Lung (tissue), 12 donors: Measurements from ENCODE around the gene GPAM. TPM values are rescaled to one million over a fixed set of nuclear protein-coding genes. Genes with fewer than 3 reads are reported as not detected.

Experiments used
- ATAC-seq: fragments of 200-7000 bp; cut with Tn5 transposase; one replicate; pipeline ENCODE4 v1.9.1; 2020; ENCODE audit warnings: moderate number of reproducible peaks; ENCODE audit not compliant: insufficient read depth, low FRiP score
- DNase-seq, 3 donors: peaks; one replicate each; pipeline ENCODE4 v3.0.0-alpha.2; 2013 to 2017
- H3K27ac ChIP-seq, 2 donors: one replicate each; pipeline ENCODE4 v1.5.1; 2013; ENCODE audit warnings: mild to moderate bottlenecking in 2 of 2, moderate library complexity in 2 of 2, control low read depth in 1 of 2, inconsistent platforms in 1 of 2, low read depth in 1 of 2, low read length in 1 of 2
- H3K27me3 ChIP-seq, 3 donors: one replicate each; pipeline ENCODE4 v1.5.1; 2013; ENCODE audit warnings: low read length in 2 of 3; ENCODE audit not compliant: control insufficient read depth in 3 of 3, insufficient read depth in 3 of 3
- H3K36me3 ChIP-seq, 4 donors: one replicate each; pipeline ENCODE4 v1.5.1; 2013; ENCODE audit warnings: low read length in 4 of 4, mild to moderate bottlenecking in 1 of 4, moderate library complexity in 1 of 4; ENCODE audit not compliant: control insufficient read depth in 4 of 4, insufficient read depth in 4 of 4
- H3K4me1 ChIP-seq, 5 donors: one replicate each; pipeline ENCODE4 v1.5.1; 2013; ENCODE audit warnings: low read length in 5 of 5, mild to moderate bottlenecking in 2 of 5, moderate library complexity in 1 of 5; ENCODE audit not compliant: control insufficient read depth in 5 of 5, insufficient read depth in 5 of 5
- H3K4me3 ChIP-seq: one replicate; pipeline ENCODE4 v1.5.1; 2013; ENCODE audit warnings: mild to moderate bottlenecking, control low read depth, moderate library complexity
- H3K9ac ChIP-seq, 2 donors: one replicate each; pipeline ENCODE4 v1.5.1; 2013; ENCODE audit warnings: low read length in 2 of 2, control low read depth in 1 of 2; ENCODE audit not compliant: insufficient read depth in 1 of 2
- H3K9me3 ChIP-seq, 4 donors: one replicate each; pipeline ENCODE4 v1.5.1; 2013; ENCODE audit warnings: low read length in 3 of 4, mild to moderate bottlenecking in 1 of 4, moderate library complexity in 1 of 4; ENCODE audit not compliant: control insufficient read depth in 4 of 4, insufficient read depth in 3 of 4
- WGBS, 2 donors: extraction: QIAGEN DNeasy Blood & Tissue Kit; methylation state at CpG; one replicate each; pipeline ENCODE4 v1.1.7; 2013; 5-methylcytosine and 5-hydroxymethylcytosine counted together
- polyA plus RNA-seq, 2 donors: library from polyadenylated mRNA; stranded (reverse); fragments of 200-250 nt; gene quantifications; one replicate each; pipeline ENCODE4 v1.2.1, GENCODE V29; 2013
- total RNA-seq, 2 donors: library from RNA; depleted of rRNA in 1 of 2; stranded (reverse); fragments of >200 nt in 1 of 2; gene quantifications; one replicate each; pipeline ENCODE4 v1.2.1, GENCODE V29; 2014 to 2021
- TF ChIP-seq, protein P1 (sequence below): IDR thresholded peaks from 2 replicates; pipeline ENCODE4 v1.5.1; 2012; ENCODE audit warnings: mild to moderate bottlenecking; ENCODE audit errors: control extremely low read depth, extremely low read depth
- donor health status: control.
- donor health status: control.
- donor health status: Bipolar disorder and iron deficiency.
- donor health status: healthy.
- donor health status: DM: yes; HTN: yes; CAD: no.

GPAM gene
- total and polyA plus RNA-seq, 4 donors, result 2.7 to 21.8 (median 8.9) TPM

GRCh38 chr10:112213098-112213823 lies 29.7 kb upstream of the GPAM start:
- 64 to 76% methylated on average over 3 of the region's 3 CpGs for WGBS, 2 donors
- ATAC-seq (no peak), DNase-seq (no peak)
- H3K9ac ChIP-seq, result no peak overlapping the region
- peaks cover 0 to 15% (median 1%) of the 10 kb centered on the region in 5 donors for H3K4me1 ChIP-seq
- H3K27ac ChIP-seq, result no peak overlapping the region
- TF ChIP-seq, protein P1, sequence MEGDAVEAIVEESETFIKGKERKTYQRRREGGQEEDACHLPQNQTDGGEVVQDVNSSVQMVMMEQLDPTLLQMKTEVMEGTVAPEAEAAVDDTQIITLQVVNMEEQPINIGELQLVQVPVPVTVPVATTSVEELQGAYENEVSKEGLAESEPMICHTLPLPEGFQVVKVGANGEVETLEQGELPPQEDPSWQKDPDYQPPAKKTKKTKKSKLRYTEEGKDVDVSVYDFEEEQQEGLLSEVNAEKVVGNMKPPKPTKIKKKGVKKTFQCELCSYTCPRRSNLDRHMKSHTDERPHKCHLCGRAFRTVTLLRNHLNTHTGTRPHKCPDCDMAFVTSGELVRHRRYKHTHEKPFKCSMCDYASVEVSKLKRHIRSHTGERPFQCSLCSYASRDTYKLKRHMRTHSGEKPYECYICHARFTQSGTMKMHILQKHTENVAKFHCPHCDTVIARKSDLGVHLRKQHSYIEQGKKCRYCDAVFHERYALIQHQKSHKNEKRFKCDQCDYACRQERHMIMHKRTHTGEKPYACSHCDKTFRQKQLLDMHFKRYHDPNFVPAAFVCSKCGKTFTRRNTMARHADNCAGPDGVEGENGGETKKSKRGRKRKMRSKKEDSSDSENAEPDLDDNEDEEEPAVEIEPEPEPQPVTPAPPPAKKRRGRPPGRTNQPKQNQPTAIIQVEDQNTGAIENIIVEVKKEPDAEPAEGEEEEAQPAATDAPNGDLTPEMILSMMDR, result no peak
- no peaks in the 10 kb centered on the region for H3K36me3 ChIP-seq
- no peaks in the 10 kb centered on the region for H3K9me3 ChIP-seq
- no peaks in the 10 kb centered on the region for H3K27me3 ChIP-seq
- no peak overlapping the region for H3K4me3 ChIP-seq

DNA sequence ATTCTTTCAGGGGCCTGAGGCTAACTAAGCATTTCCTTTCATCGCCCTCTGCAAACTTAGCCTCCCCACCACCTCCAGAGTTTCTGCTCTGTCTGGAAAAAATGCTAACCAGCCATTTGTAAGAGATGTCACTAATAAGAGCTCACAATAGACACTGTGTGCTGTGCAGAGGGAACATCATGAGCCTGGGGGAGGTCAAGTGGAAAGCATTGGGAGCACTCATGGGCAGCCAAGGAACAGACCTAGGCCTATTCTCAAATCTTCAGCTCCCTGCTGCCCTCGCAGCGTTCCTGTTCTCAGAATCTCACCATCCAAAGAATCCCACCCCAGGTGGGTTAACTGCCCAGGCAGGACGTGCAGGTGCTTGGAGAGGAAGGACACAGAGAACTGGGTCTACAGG lies 27.1 kb upstream of the GPAM start:
- WGBS, 2 donors, result 78 to 83% methylated on average over 4 of the region's 4 CpGs
- no peak overlapping the region for H3K9ac ChIP-seq
- ATAC-seq, result no peak

DNA sequence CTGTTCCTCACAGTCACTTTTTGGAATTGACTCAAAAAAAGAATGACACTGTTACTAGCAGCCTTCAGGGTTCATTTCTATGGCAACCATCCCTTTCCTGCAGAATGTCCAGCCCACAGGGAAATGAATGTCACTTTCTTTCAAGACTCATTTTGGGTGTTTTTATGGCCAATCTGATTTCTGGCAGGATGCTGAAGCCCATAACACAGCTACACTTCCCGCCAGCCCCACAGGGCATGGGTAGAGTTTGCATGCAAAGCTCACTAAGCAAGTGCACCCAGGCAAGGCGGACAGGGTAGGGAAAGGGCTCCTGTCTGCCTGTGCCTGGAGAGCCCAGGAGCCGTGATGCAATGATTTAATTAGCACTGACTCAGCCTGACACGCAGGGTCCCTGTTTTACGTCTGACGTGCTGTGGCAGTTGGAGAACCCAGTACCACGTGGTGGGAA lies 26.1 kb upstream of the GPAM start:
- DNase-seq (peak in 1 of 3 donors; percentile 40), ATAC-seq (no peak)
- H3K9me3 ChIP-seq, result no peaks in the 10 kb centered on the region

More for the DNA sequence above, 27.1 kb upstream of the GPAM start:
- no peaks in the 10 kb centered on the region for H3K9me3 ChIP-seq
- no peaks in the 10 kb centered on the region for H3K27me3 ChIP-seq
- H3K27ac ChIP-seq, result no peak overlapping the region
- H3K4me1 ChIP-seq, result peaks cover 0 to 2% (median 0%) of the 10 kb centered on the region in 5 donors
- no peak overlapping the region for H3K4me3 ChIP-seq
- DNase-seq, result no peak
- no peaks in the 10 kb centered on the region for H3K36me3 ChIP-seq
- TF ChIP-seq, protein P1, result no peak

More for the DNA sequence above, 26.1 kb upstream of the GPAM start:
- no peaks in the 10 kb centered on the region for H3K27me3 ChIP-seq
- H3K4me1 ChIP-seq, result peaks cover 0 to 2% (median 0%) of the 10 kb centered on the region in 5 donors
- TF ChIP-seq, protein P1, result no peak
- no peak overlapping the region for H3K4me3 ChIP-seq
- H3K9ac ChIP-seq, result no peak overlapping the region
- no peak overlapping the region for H3K27ac ChIP-seq
- WGBS, 2 donors, result 70 to 77% methylated on average over 7 of the region's 7 CpGs
- no peaks in the 10 kb centered on the region for H3K36me3 ChIP-seq
